Stimulated activated CD8-positive, alpha-beta memory T cell treated with anti-CD3 and anti-CD28 coated beads, Interleukin-7, amount 100 ng/mL, for 48 hours (primary cell): ENCODE results near the gene ZFPM1.

Source experiments
- DNase-seq, 2 donors: peaks; one replicate each; pipeline ENCODE4 v3.0.0-alpha.2; 2020; ENCODE audit warnings: low read depth in 1 of 2; ENCODE audit errors: extremely low read depth in 1 of 2

ZFPM1 gene

DNA sequence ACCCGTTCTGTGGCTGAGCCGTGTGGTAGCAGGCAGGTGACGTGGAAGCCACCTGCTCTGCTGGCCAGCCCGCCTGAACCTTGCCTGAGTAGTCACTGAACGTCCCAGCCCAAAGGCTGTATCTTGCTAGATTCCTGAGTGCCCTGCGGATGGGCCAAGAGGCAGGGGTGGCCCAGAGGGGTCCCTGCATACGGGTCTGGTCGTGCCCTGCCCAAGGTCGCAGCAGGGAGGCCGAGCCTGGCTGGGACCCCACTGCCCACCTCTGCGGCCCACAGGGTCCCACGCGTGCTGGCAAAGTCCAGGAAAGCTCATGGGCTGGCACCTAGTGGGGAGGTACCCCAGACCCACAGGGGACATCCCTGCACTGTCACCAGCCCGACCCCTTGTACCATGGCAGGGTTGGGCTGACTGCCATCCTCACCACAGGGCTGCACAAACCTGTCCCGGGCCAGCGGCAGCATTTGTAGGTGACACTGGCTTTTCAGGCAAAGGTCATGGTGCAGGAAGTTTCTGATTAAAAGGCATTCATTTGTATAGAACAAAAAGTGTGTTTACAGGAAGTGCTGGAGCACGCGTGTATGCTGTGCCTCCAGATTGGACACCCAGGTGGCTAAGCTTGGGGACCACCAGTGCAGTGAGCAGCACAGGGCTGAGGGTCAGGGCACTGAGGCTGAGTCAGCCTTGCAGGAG is 72.0 kb downstream of the ZFPM1 start:
- no peak for DNase-seq

DNA sequence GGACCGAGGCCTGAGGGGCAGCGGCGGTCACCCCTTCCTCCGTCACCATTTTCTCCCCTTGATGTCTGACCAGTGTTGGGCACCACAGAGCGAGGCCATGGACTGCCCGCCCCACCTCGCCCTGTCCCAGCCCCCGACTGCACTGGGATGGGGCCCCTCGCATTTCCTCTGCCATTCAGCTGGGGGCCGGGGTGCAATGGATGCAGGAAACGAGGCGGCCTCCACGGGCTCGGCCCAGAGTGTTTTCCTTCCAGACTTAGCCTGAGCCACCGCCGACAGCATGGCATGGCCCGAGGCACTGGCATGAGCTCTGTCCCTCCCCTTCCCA is 72.5 kb downstream of the ZFPM1 start:
- no peak for DNase-seq

DNA sequence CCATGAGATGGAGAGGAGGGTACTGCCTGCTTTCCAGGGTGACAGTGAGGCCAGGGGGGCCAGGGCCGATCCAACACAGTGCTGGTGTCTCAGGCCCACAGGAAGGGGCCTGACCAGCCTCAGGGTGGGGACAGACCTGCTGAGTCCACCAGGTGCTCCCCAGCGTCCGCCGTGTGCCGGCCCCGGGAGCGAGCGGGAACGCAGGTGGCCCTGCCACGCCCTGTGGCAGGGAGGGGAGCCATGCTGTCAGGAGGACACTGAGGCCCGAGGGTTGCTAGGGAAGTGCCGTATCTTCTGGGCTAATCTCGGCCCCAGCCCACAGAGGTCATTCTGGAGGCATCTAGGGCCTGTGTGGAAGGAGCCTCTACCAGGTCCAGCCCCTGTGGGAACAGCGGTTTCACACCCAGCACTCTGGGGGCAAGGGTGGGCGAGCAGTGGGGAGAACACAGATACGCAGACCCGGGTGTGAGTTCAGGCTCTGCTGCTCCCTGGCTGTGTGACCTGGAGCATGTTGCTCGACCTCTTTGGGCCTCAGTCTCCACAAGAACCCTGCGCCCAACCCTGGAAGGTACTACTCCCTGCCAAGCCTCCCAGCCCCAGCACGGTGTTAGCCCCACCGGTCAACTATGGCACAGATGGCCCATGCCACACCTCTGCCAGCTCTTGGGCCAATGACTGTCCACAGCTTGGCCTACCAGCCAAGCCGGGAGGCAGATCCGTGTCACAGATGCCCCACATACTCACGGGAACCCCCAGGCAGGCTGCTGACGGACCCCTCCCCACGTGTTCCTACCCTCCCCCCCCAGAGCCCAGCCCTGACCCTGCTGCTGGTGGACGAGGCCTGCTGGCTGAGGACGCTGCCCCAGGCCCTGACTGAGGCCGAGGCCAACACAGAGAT is 73.2 kb downstream of the ZFPM1 start:
- no peak for DNase-seq

DNA sequence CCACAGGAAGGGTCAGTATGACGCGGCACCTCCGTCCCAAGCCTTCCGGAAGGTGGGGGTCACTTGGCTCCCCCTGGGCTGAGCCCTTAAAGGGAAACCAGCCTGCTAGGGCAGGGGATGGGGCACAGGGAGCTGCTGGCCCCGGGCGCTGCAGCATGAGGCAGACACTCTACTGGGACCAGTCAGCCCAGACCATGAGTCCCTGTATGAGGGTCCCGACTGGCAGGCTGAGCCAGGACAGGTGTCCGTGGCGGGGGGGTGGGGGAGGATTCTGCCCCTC is 73.8 kb downstream of the ZFPM1 start:
- DNase-seq: no peak

DNA sequence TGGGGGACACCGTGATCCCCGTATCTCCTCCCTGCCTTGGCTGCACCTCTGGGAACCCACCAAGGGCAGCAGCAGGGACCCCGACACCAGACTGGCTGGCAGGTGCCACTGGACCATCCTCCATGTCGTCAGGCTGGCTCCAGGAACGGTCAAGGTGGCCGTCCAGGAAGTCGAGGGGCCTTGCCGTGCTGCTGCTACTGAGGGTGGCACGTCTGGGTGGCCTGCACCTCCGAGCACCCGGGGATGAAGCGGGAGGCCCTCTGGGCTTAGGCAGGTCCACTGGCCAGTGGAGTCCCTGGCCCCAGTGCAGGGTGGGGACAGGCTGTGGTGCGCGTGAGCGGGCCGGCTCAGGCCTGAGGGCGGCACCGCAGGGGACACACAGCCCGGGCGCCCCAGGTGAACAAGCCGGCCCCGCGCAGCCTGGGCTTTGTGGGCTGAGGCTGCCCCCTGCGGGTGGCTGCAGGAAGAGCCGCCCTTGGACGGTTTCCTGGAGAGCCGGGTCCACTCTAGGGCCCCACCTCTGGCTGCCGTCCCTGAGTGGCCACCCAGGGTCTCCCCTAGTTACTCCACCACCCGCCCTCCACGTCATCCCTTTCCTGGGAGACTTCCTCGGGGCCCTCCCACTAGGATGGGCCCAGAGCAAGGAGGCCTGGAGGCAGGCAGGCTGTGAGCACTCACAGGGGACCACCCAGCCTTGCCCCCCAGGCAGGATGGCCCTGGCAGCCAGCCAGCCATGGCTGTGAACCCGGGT is 74.3 kb downstream of the ZFPM1 start:
- DNase-seq: peak; percentile 20 to 24

DNA sequence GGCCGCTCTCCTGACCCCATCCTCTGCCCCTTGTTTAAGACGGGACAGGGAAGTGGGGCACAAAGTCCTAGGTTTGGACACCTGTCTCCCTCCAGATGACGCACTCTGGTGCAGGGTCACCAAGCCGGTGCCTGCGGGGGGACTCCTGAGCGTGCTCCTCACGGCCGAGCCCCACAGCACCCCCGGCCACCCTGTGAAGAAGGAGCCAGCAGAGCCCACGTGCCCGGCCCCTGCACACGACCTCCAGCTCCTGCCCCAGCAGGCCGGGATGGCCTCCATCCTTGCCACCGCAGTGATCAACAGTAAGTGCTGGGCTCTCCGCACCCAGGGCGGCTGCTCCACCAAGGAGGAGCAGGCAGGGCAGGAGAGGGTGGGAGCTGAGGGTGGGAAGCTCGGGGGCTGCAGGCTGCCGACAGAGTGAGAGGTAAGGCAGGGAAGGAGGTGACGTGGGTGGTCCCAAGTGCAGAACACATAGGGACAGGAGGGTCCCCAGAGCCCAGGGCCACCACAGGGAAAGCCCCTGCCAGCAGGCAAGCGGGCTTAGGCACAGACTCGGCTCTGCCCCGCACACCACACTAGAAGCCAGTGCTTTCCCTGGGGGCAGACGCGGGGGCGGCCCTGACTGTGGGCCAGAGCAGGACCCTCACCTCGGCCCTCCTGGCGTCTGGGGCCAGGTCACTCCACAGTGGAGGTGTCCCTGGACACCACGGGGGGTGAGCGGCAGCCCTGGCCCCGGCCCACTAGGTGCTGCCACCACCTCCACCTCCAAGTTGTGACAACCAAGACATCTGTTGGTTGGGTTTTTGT is 75.1 kb downstream of the ZFPM1 start:
- no peak for DNase-seq

DNA sequence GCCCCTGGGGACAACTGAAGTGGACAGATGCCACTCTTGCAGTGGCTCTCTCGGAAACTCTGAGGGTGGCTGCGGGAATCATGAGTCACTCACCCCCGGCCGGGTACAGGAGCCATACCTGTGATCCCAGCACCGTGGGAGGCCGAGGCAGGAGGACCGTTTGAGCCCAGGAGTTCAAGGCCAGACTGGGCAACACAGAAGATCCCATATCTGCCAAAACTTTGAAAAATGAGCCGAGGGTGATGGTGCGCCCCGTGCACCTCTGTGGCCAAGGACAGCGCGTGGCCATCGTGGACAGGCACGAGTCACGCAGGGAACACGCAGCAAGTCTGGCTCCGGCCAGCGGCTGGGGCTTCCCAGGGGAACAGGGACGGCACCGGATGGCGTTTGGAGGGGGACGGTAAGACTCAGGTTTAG is 75.8 kb downstream of the ZFPM1 start:
- DNase-seq: no peak

DNA sequence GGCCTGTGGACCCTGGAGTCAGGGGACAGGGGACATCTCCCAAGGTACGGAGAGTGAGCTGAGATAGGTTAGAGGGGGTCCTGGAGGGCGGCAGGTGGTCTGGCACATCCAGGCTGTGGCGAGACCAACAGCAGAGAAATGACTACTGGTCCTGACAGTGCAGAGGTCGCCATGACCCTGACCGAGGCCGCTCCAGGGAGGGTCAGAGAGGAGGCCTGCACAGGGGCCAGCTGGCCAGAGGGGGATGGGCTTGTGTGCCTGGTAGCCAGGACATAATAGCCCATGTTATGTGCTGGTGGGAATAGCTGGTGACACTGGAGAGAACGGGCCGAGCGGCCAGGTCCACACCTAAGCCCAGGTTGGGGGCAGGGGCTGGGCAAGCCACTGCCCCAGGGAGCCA is 76.5 kb downstream of the ZFPM1 start:
- DNase-seq: no peak

DNA sequence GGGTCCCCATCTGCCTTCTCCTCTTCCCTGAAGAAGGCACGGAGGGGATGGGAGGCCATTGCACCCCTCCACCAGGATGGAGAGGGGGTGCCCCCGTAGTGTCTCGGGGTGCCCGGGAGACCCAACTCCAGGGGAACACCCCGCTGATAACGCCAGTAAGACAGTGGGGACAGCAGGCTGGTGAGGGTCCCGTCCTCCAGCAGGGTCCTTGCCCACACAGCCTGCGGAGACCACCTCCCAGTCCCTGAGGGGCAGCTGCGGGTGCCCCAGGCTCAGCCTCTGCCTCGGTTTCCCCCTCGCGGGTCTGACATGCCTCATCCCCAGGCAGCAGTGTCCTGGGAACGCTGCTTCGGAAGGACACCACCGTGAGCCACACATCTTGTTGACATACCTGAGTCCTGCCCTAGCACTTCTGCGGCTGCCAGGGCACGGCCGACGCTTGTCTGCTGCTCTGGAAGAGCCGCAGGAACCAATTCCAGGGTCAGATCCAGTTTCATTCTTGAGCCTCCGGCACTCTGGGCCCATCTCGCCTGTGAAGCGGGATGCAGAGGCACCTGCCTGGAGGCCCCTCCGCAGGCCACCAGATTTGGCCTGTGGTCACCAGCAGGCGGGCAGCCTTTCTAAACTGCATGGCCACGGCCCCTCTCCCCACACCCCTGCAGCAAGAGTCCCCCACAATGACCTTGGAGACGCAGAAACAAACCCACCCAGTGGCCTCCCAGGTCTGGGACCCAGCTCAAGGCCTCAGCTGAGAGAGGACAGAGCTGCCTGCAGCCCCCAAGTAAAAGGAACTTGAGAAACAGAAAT is 77.2 kb downstream of the ZFPM1 start:
- no peak for DNase-seq

DNA sequence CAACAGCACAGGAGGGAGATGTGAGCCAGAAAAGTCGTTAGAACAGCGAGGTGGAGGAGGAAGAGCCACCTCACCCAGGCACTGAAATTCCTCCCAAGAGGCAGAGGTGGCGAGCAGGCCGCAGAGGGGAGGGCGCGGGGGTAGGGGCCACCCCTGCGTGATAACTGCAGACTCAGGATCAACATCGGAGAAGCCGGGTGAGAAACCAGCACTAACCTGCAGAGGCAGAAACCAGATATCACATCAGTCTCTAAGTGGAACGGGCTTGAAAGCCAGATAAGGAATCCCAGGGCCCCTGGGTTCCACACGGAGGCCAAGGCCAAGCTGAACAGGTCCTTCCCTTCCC is 77.8 kb downstream of the ZFPM1 start:
- DNase-seq: no peak

DNA sequence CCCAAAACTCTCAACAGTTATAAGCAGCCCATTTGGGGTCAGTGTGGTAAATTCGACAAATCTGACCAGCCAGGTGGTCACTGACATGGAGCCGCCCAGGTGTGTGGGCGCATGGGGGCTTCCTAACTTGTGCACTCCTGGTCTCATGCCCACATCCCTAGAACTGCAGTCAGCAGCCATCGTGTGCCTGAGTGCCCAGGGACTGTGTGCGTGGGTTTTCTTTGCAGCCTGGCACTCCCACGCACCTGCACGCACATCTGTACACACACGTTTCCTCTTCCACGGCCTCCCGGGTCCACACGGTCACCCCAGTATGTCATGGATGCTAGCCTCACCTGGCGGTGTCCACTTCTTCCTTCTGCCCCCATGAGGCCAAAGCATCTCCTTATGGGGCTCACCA is 78.3 kb downstream of the ZFPM1 start:
- DNase-seq: no peak

DNA sequence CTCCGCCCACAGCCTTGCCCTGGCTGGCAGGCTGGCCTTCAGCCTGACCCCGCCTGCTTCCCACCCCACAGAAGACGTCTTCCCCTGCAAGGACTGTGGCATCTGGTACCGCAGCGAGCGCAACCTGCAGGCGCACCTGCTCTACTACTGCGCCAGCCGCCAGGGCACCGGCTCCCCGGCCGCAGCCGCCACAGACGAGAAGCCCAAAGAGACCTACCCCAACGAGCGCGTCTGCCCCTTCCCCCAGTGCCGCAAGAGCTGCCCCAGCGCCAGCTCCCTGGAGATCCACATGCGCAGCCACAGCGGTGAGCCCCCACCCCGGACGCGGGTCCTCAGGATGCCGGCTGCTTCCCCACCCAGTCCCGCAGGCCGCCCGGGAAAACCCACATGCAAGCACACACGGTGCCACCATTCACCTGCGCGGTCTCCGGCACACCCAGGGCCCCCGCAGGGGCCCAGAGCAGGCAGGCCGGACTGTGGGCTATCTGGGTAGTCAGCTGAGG is 78.9 kb downstream of the ZFPM1 start:
- no peak for DNase-seq

DNA sequence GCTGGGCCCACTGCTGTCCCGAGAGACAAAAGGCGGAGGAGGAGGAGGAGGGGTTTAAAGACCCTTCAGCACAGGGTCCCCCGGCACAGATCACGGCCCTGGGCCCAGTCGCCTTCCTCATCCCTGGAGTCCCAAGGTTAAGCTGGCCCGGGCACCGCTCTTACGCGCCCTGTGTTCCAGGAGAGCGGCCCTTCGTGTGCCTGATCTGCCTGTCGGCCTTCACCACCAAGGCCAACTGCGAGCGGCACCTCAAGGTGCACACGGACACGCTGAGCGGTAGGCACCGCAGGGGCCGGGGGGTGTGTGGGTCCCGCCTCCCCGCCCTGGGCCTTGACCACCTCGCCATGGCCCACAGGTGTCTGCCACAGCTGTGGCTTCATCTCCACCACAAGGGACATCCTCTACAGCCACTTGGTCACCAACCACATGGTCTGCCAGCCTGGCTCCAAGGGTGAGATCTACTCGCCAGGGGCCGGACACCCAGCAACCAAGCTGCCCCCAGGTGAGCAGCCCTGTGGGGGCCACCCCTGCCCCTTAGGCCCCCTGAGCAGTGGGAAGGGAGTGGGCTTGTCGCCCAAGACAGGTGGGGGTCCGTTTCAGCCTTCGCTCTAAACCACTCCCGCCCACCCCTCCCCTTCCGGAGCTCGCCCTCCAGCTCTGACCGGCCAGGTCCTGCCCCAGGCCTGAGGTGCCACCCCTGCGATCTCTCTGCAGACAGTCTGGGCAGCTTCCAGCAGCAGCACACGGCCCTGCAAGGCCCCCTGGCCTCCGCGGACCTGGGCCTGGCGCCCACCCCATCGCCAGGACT is 79.6 kb downstream of the ZFPM1 start:
- no peak for DNase-seq

DNA sequence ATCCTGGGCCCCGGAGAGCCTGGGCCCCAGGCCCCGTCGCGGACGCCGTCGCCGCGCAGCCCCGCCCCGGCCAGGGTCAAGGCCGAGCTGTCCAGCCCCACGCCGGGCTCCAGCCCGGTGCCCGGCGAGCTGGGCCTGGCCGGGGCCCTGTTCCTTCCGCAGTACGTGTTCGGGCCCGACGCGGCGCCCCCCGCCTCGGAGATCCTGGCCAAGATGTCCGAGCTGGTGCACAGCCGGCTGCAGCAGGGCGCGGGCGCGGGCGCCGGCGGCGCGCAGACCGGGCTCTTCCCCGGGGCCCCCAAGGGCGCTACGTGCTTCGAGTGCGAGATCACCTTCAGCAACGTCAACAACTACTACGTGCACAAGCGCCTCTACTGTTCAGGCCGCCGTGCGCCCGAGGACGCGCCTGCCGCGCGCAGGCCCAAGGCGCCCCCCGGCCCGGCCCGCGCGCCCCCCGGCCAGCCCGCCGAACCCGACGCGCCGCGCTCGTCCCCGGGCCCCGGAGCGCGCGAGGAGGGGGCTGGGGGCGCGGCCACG is 80.4 kb downstream of the ZFPM1 start:
- no peak for DNase-seq

DNA sequence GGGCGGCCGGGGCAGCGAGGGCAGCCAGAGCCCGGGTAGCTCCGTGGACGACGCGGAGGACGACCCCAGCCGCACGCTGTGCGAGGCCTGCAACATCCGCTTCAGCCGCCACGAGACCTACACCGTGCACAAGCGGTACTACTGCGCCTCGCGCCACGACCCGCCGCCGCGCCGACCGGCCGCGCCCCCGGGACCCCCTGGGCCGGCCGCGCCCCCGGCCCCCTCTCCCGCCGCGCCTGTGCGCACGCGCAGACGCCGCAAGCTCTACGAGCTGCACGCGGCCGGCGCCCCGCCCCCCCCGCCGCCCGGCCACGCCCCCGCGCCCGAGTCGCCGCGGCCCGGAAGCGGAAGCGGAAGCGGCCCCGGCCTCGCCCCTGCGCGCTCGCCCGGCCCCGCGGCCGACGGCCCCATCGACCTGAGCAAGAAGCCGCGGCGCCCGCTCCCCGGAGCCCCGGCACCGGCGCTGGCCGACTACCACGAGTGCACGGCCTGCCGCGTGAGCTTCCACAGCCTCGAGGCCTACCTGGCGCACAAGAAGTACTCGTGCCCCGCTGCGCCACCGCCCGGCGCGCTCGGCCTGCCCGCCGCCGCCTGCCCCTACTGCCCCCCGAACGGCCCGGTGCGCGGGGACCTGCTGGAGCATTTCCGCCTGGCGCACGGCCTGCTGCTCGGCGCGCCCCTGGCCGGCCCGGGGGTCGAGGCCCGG is 81.0 kb downstream of the ZFPM1 start:
- DNase-seq: peak; percentile 45 to 69

DNA sequence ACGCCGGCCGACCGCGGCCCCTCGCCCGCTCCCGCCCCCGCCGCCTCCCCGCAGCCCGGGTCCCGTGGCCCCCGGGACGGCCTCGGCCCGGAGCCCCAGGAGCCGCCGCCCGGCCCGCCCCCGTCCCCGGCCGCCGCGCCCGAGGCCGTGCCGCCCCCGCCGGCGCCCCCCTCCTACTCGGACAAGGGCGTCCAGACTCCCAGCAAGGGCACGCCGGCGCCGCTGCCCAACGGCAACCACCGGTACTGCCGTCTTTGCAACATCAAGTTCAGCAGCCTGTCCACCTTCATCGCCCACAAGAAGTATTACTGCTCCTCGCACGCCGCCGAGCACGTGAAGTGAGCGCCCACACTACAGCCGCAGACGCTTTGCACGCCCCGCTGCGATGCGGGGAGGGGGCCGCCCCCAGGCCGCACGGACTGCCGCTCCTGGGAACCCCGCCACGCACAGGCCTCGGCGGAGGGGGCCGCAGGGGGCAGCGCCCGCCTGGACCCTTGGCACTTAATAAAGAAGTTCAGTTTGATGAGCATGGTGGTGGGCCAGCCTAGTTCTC is 81.6 kb downstream of the ZFPM1 start:
- DNase-seq: no peak

DNA sequence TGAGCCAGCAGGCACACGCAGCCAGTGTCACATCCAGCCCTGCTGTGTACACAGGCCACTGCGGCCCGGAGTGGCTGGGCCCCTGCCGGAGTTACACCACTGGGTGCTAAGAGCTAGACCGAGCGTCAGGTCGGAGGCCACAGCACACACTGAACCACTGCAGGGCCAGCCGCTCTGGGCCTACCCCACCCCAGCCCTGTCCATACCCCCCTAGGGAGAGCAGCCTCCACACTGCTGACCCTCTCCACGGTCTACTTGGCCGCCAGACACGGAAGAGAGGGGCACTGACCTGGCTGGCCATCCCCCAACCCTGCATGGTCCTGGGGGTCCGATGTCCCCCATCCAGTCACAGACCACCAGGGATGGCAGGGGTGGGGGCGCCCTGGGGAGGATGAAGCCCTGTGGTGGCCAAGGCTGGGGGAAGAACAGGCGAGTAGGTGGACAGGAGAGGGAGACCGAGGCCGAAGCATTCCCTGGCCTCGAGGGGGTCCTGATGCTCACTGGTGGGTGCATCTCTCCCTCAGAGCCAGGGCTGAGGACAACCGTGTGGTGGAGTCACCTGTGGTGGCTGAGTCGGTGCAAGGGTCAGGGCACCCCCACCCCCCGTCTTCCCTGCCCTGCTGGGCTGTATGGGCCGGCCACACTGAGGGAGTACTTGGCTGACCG is 82.2 kb downstream of the ZFPM1 start:
- DNase-seq: no peak

DNA sequence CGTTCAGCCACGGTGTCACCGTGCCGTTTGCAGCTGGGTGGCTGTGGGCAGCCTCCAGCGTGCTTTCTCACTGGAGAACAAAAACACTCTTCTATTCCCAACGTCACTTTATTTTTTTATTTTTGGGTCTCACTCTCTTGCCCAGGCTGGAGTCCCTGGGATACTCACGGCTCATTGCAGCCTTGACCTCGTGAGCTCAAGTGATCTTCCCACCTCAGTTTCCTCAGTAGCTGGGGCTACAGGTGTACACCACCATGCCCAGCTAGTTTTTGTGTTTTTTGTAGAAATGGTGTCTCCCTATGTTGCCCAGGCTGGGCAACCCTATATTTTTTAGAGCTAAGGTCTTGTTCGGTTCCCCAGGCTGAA is 82.8 kb downstream of the ZFPM1 start:
- no peak for DNase-seq
